Cardiac muscle cell (in vitro differentiated cells and primary cell): ENCODE results near the gene LPIN2. TPM values are rescaled to one million over a fixed set of nuclear protein-coding genes. Genes with fewer than 3 reads are reported as not detected.

Experiments
- DNase-seq, 2 donors: peaks; one replicate each; pipeline versions ENCODE4 v3.0.0 to v3.0.0-alpha.2; 2010 to 2017; ENCODE audit warnings: low read depth in 1 of 2, low spot score in 1 of 2
- H3K27ac ChIP-seq: fragments of 200-600 bp; sonication (generic); 2 replicates; pipeline ENCODE4 v1.5.1; 2016
- H3K27me3 ChIP-seq: fragments of 200-600 bp; sonication (generic); 2 replicates; pipeline ENCODE4 v1.6.0; 2016; ENCODE audit warnings: control low read depth
- H3K36me3 ChIP-seq: fragments of 200-600 bp; sonication (generic); 2 replicates; pipeline ENCODE4 v1.5.1; 2016; ENCODE audit warnings: control low read depth
- H3K4me1 ChIP-seq: fragments of 200-600 bp; sonication (generic); 2 replicates; pipeline ENCODE4 v1.8.1; 2017; ENCODE audit warnings: low read depth, mild to moderate bottlenecking, mixed run types
- H3K4me3 ChIP-seq: fragments of 200-600 bp; sonication (generic); 2 replicates; pipeline ENCODE4 v1.5.1; 2016; ENCODE audit warnings: mild to moderate bottlenecking
- H3K9me3 ChIP-seq: fragments of 200-600 bp; sonication (generic); 2 replicates; pipeline ENCODE4 v1.5.1; 2017; ENCODE audit warnings: low read depth, mild to moderate bottlenecking, control low read depth
- polyA plus RNA-seq: library from polyadenylated mRNA; unstranded; fragments of >200 nt; fragmentation: Nextera tagmentation; extraction: Ambion mirVana; gene quantifications from 2 replicates; pipeline ENCODE4 v1.2.1, GENCODE V29; 2016
- total RNA-seq: library from RNA; depleted of rRNA; stranded (reverse); fragments of >200 nt; gene quantifications from 2 replicates; pipeline ENCODE4 v1.2.3, GENCODE V29; 2016
- TF ChIP-seq, protein P1 (sequence below): IDR thresholded peaks from 2 replicates; pipeline ENCODE4 v1.5.1; 2012; ENCODE audit warnings: low read depth, mild to moderate bottlenecking, low read length

The LPIN2 gene
- total and polyA plus RNA-seq, 2 experiments from 2014 or later: 18.1 to 50.8 TPM

DNA sequence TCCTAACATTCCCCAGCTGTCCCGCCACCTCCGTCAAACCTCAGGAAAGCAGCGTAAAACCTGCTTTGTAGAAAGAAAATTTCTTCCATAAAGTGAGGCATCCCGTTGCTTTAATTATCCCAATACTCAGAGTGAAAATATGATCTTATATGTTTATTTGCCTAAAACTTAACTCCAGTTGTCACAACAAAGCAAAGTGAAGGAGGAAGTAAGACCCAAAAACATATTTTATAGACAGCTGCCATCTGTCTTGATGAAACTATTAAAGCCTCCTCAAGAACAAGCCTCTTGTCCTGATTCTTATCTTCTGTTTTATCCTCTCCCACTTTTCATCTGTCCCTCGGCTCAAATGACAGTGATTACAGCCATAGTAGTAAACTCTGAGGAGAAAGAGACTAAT, 28.9 kb upstream of the LPIN2 start:
- peak overlapping the region; percentile 7 for H3K27ac ChIP-seq

DNA sequence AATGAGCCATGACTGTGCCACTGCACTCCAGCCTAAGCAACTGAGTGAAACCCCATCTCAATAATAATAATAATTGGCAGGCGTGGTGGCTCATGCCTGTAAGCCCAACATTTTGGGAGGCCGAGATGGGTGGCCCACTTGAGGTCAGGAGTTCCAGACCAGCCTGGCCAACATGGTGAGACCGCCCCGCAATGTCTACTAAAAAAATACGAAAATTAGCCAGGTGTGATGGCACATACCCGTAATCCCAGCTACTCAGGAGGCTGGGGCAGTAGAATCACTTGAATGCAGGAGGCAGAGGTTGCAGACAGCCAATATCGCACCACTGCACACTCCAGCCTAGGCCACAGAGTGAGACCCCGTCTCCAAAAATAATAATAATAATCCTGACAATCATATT, 27.9 kb upstream of the LPIN2 start:
- Histone ChIP-seq H3K4me1 (peaks cover 8% of the 10 kb centered on the region), H3K9me3 (no peaks in the 10 kb centered on the region), H3K4me3 (no peak overlapping the region), H3K27me3 (no peaks in the 10 kb centered on the region), H3K27ac (no peak overlapping the region), H3K36me3 (no peaks in the 10 kb centered on the region)
- DNase-seq: no peak
- TF ChIP-seq, protein P1, sequence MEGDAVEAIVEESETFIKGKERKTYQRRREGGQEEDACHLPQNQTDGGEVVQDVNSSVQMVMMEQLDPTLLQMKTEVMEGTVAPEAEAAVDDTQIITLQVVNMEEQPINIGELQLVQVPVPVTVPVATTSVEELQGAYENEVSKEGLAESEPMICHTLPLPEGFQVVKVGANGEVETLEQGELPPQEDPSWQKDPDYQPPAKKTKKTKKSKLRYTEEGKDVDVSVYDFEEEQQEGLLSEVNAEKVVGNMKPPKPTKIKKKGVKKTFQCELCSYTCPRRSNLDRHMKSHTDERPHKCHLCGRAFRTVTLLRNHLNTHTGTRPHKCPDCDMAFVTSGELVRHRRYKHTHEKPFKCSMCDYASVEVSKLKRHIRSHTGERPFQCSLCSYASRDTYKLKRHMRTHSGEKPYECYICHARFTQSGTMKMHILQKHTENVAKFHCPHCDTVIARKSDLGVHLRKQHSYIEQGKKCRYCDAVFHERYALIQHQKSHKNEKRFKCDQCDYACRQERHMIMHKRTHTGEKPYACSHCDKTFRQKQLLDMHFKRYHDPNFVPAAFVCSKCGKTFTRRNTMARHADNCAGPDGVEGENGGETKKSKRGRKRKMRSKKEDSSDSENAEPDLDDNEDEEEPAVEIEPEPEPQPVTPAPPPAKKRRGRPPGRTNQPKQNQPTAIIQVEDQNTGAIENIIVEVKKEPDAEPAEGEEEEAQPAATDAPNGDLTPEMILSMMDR: no peak

More for the DNA sequence above, 28.9 kb upstream of the LPIN2 start:
- H3K27me3 ChIP-seq: no peaks in the 10 kb centered on the region
- H3K4me1 ChIP-seq: peaks cover 8% of the 10 kb centered on the region
- TF ChIP-seq, protein P1: no peak
- H3K9me3 ChIP-seq: no peaks in the 10 kb centered on the region
- H3K36me3 ChIP-seq: no peaks in the 10 kb centered on the region
- no peak overlapping the region for H3K4me3 ChIP-seq
- no peak for DNase-seq

DNA sequence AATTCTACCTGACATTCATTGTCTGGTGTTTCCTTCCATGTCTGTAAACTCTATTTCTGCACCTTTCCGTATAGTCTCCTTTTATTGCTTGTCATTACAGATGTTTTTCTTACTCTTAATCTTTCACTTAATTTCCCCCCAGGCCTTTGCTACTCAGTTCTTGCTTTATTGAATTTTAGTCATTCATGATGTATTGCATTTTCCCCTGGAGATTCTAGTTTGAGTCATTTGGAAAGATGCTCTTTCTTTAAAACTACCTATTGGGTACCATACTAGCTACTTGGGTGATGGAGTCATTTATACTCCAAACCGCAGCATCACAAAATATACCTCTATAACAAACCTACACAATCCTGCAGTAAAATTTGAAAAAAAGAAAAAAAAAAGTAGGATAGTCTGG, 27.2 kb upstream of the LPIN2 start:
- Histone ChIP-seq H3K4me3 (no peak overlapping the region), H3K27ac (no peak overlapping the region), H3K36me3 (no peaks in the 10 kb centered on the region), H3K4me1 (peaks cover 8% of the 10 kb centered on the region), H3K9me3 (no peaks in the 10 kb centered on the region), H3K27me3 (no peaks in the 10 kb centered on the region)
- TF ChIP-seq, protein P1: no peak
- no peak for DNase-seq

DNA sequence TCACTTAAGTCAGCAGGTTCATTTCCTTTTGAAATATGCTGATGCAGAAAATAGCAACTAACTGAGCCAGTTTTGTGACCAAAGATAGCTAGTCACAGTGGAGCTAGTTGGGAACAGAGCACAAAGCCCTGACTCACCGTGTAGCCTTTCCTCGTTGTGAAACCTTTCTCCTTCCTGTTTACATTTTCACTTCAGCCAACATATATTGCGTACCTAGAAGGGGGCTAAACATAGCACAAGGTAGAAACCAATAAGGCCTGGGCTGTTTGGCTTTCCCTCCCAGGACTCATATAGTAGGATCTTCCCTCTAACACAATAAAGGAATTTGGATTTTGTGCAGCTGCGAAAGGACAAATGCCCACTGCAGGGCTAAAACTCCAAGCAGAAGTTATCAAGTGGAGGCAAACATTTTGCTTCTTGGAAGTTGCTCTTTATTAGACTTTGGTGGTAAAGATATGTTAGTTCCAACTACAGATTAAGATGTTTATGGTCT, 24.5 kb upstream of the LPIN2 start:
- Histone ChIP-seq H3K27ac (peak overlapping the region; percentile 31), H3K36me3 (no peaks in the 10 kb centered on the region), H3K4me3 (no peak overlapping the region), H3K4me1 (peaks cover 8% of the 10 kb centered on the region), H3K27me3 (no peaks in the 10 kb centered on the region), H3K9me3 (no peaks in the 10 kb centered on the region)
- peak in 1 of 2 donors; percentile 79 for DNase-seq
- TF ChIP-seq, protein P1: no peak

DNA sequence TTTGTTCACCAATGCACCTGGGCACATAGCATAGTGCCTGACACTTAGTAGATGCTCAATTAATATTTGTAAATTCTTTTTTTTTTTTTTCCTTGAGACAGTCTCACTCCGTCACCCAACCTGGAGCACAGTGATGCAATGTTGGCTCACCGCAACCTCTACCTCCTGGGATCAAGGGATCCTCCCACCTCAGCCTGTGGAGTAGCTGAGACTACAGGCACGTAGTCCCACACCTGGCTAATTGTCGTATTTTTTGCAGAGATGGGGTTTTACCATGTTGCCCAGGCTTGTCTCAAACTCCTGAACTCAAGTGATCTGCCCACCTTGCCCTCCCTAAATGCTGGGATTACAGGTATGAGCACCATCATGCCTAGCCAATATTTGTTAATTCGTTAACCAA, 23.2 kb upstream of the LPIN2 start:
- Histone ChIP-seq H3K9me3 (no peaks in the 10 kb centered on the region), H3K4me1 (no peaks in the 10 kb centered on the region), H3K4me3 (no peak overlapping the region), H3K27me3 (no peaks in the 10 kb centered on the region), H3K36me3 (no peaks in the 10 kb centered on the region), H3K27ac (no peak overlapping the region)
- TF ChIP-seq, protein P1: no peak
- DNase-seq: no peak

DNA sequence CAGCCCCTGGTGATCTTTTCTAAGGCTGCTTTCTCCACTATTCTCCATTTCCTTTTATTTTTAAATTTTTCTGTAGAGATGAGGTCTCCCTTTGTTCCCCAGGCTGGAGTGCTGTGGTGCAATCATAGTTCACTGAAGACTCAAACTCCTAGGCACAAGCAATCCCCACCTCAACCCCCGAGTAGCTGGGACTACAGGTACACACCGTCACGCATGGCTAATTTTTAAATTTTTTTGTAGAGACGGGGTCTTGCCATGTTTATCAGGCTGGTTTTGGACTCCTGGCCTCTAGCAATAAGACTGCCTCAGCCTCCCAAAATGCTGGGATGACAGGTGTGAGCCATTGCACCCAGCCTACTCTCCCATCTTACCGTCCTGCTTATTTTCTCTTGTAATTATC, 22.7 kb upstream of the LPIN2 start:
- no peaks in the 10 kb centered on the region for H3K27me3 ChIP-seq
- no peak overlapping the region for H3K4me3 ChIP-seq
- no peak overlapping the region for H3K27ac ChIP-seq
- no peak for DNase-seq
- no peaks in the 10 kb centered on the region for H3K9me3 ChIP-seq
- no peaks in the 10 kb centered on the region for H3K4me1 ChIP-seq
- TF ChIP-seq, protein P1: no peak
- H3K36me3 ChIP-seq: no peaks in the 10 kb centered on the region
